Naive B cell (primary cell): Measurements from ENCODE around the gene FAM117A. TPM values are rescaled to one million over a fixed set of nuclear protein-coding genes. Genes with fewer than 3 reads are reported as not detected.
"Not testable (repeated sequence)": the region's sequence is repeated elsewhere in the genome, so short reads cannot be mapped to it uniquely, and the experiment has no call there.

ENCODE experiments used
- ATAC-seq, 2 donors: fragments of 150-1000 bp; cut with Tn5 transposase; 2 replicates each; pipeline ENCODE4 v1.10.0; 2021; ENCODE audit warnings: low read depth in 2 of 2, mild to moderate bottlenecking in 2 of 2, moderate library complexity in 2 of 2
- DNase-seq: peaks from one replicate; pipeline ENCODE4 v3.0.0; 2022
- H3K27ac Mint-ChIP-seq, 6 donors: one replicate each; pipeline ENCODE4 v1.8.0; 2020 to 2022; ENCODE audit warnings: mild to moderate bottlenecking in 6 of 6, mixed read lengths in 6 of 6, moderate library complexity in 5 of 6, inconsistent platforms in 2 of 6
- H3K27me3 Mint-ChIP-seq, 3 donors: one replicate each; pipeline ENCODE4 v1.8.0; 2021 to 2022; ENCODE audit warnings: mixed read lengths in 3 of 3, mild to moderate bottlenecking in 1 of 3
- H3K36me3 Mint-ChIP-seq, 2 donors: one replicate each; pipeline ENCODE4 v1.8.0; 2020 to 2022; ENCODE audit warnings: mixed read lengths in 2 of 2, inconsistent platforms in 1 of 2, mild to moderate bottlenecking in 1 of 2
- H3K4me1 Mint-ChIP-seq, 3 donors: one replicate each; pipeline ENCODE4 v1.8.0; 2020 to 2022; ENCODE audit warnings: mixed read lengths in 3 of 3, inconsistent platforms in 1 of 3, mild to moderate bottlenecking in 1 of 3, moderate library complexity in 1 of 3
- H3K4me3 Mint-ChIP-seq, 8 donors: one replicate each; pipeline ENCODE4 v1.8.0; 2020 to 2022; ENCODE audit warnings: mild to moderate bottlenecking in 8 of 8, mixed read lengths in 8 of 8, moderate library complexity in 8 of 8, inconsistent platforms in 2 of 8
- H3K9me3 Mint-ChIP-seq, 7 donors: one replicate each; pipeline ENCODE4 v1.8.0; 2020 to 2022; ENCODE audit warnings: mixed read lengths in 7 of 7, mild to moderate bottlenecking in 5 of 7, inconsistent platforms in 2 of 7, moderate library complexity in 1 of 7
- polyA plus RNA-seq, 6 donors: library from polyadenylated mRNA; unstranded; fragments of 300-500 nt; fragmentation: Illumina TruSeq; gene quantifications; one replicate each; pipeline ENCODE4 v1.2.3, GENCODE V29; 2021; ENCODE audit warnings: low read depth in 6 of 6

The FAM117A gene
- polyA plus RNA-seq, 6 donors from 2014 or later, result 36.4 to 66.0 (median 54.3) TPM

GRCh38 chr17:49673679-49674078 lies 90.3 kb downstream of the FAM117A start:
- H3K27me3 Mint-ChIP-seq, DNase-seq, H3K9me3 Mint-ChIP-seq, ATAC-seq: not testable (repeated sequence)
- H3K4me1 Mint-ChIP-seq, result peaks cover 44 to 57% (median 56%) of the 10 kb centered on the region in 3 donors
- peaks cover 0 to 12% of the 10 kb centered on the region in 2 donors for H3K36me3 Mint-ChIP-seq
- H3K4me3 Mint-ChIP-seq, result peak overlapping the region in 1 of 8 donors; percentile 47
- peak overlapping the region in 5 of 6 donors; percentile 69 to 99 (median 86) for H3K27ac Mint-ChIP-seq

- Mint-ChIP-seq H3K4me3 (no peak overlapping the region), H3K36me3 (peaks cover 0 to 12% of the 10 kb centered on the region in 2 donors), H3K27me3 (no peaks in the 10 kb centered on the region), H3K4me1 (peaks cover 26 to 46% (median 31%) of the 10 kb centered on the region in 3 donors), H3K9me3 (no peaks in the 10 kb centered on the region), H3K27ac (peak overlapping the region in 4 of 6 donors; percentile 36 to 80 (median 50))
- DNase-seq, result no peak
- no peak for ATAC-seq
These were observed 93.3 kb downstream of the FAM117A start for GRCh38 chr17:49670641-49671040.

GRCh38 chr17:49670002-49670401 lies 93.9 kb downstream of the FAM117A start:
- Mint-ChIP-seq H3K4me3 (no peak overlapping the region), H3K27me3 (no peaks in the 10 kb centered on the region), H3K27ac (peak overlapping the region in 4 of 6 donors; percentile 15 to 80 (median 30)), H3K36me3 (peaks cover 0 to 8% of the 10 kb centered on the region in 2 donors), H3K9me3 (no peaks in the 10 kb centered on the region), H3K4me1 (peaks cover 23 to 46% (median 31%) of the 10 kb centered on the region in 3 donors)
- ATAC-seq, result no peak
- DNase-seq, result no peak

- Mint-ChIP-seq H3K4me1 (peaks cover 19 to 44% (median 28%) of the 10 kb centered on the region in 3 donors), H3K27ac (no peak overlapping the region), H3K27me3 (no peaks in the 10 kb centered on the region), H3K9me3 (no peaks in the 10 kb centered on the region), H3K36me3 (peaks cover 0 to 6% of the 10 kb centered on the region in 2 donors), H3K4me3 (no peak overlapping the region)
- ATAC-seq, result no peak
- DNase-seq, result no peak
These were observed 96.1 kb downstream of the FAM117A start for GRCh38 chr17:49667854-49668253.

- peak overlapping the region in 1 of 8 donors; percentile 58 for H3K4me3 Mint-ChIP-seq
- H3K27me3 Mint-ChIP-seq, result no peaks in the 10 kb centered on the region
- H3K9me3 Mint-ChIP-seq, result no peaks in the 10 kb centered on the region
- ATAC-seq, result no peak
- peak overlapping the region in 5 of 6 donors; percentile 7 to 64 (median 29) for H3K27ac Mint-ChIP-seq
- no peak for DNase-seq
- peaks cover 27 to 55% (median 32%) of the 10 kb centered on the region in 3 donors for H3K4me1 Mint-ChIP-seq
- H3K36me3 Mint-ChIP-seq, result peaks cover 0 to 13% of the 10 kb centered on the region in 2 donors
These were observed 99.2 kb downstream of the FAM117A start for GRCh38 chr17:49664706-49665211.

Other genes with a start within 250 kb of the FAM117A start
- gene NXPH3, start 188.3 kb downstream of the FAM117A start, polyA plus RNA-seq, result not detected
- gene SPOP, start 86.0 kb downstream of the FAM117A start, polyA plus RNA-seq, result 100 to 1,000 TPM in 1 of 6 donors, 10 to 100 TPM in 5; 78.4 to 131 (median 95.3) TPM
- 10 to 100 TPM; 20.6 to 47.5 (median 25.7) TPM for gene SLC35B1, start 56.2 kb downstream of the FAM117A start, polyA plus RNA-seq
- gene KAT7, start 24.6 kb upstream of the FAM117A start, polyA plus RNA-seq, result 10 to 100 TPM; 42.3 to 61.8 (median 45.4) TPM
- not detected for gene TAC4, start 83.9 kb upstream of the FAM117A start, polyA plus RNA-seq
- under 1 TPM in 3 of 6 donors, not detected in 3; 0.18 to 0.22 (median 0.21) TPM for gene DLX4, start 205.1 kb upstream of the FAM117A start, polyA plus RNA-seq
- gene DLX3, start 231.1 kb upstream of the FAM117A start, polyA plus RNA-seq, result not detected